HepG2 (cell line): ENCODE results near the gene TSPAN9. TPM values are rescaled to one million over a fixed set of nuclear protein-coding genes. Genes with fewer than 3 reads are reported as not detected.

ENCODE experiments used
- ATAC-seq: fragments of 200-7000 bp; cut with Tn5 transposase; 3 replicates; pipeline ENCODE4 v1.9.1; 2020; ENCODE audit warnings: mild to moderate bottlenecking, moderate library complexity
- BruUV-seq: library from RNA; stranded (reverse); fragments of 400-500 nt; replicated peaks from 2 replicates; lab custom pipeline; 2021; lab: Mats Ljungman, UMichigan
- CTCF ChIA-PET: fragments of 300-600 bp; formaldehyde crosslinking; extraction: SDS; loops from one replicate; lab custom pipeline; 2021; ENCODE audit warnings: low total read pairs, inconsistent platforms, low intra/inter-chr PET ratio; lab: Yijun Ruan, JAX
- POLR2A ChIA-PET: fragments of 350-600 bp; sonication (Branson Sonifier 250); formaldehyde crosslinking; loops from one replicate; lab custom pipeline; 2020; ENCODE audit warnings: antibody characterized with exemption, inconsistent platforms; lab: Yijun Ruan, JAX
- DNase-seq: peaks from one replicate; pipeline ENCODE4 v3.0.0-alpha.2; 2015; ENCODE audit warnings: low spot score
- FAIRE-seq: peaks from 3 replicates; lab custom pipeline; 2011; peaks lifted over from hg19 to GRCh38; lab: Jason Lieb, UNC
- H2AFZ ChIP-seq: one replicate; pipeline ENCODE4 v1.6.1; 2011; ENCODE audit warnings: low read length, inconsistent platforms
- H3K27ac ChIP-seq: fragments of 300-600 bp; 3 replicates; pipeline ENCODE4 v1.8.0; 2011; ENCODE audit warnings: mixed run types, mild to moderate bottlenecking, mixed read lengths, low read length, inconsistent platforms; ENCODE audit not compliant: insufficient read depth; ENCODE audit errors: extremely low read length
- H3K27me3 ChIP-seq, 2 experiments: fragments of 200-600 bp in 1 of 2; 2 replicates in 1 of 2; 3 replicates in 1 of 2; pipeline versions ENCODE4 v1.6.0 to v1.8.0; 2011; ENCODE audit warnings: low read length in 2 of 2, mild to moderate bottlenecking in 2 of 2, moderate library complexity in 2 of 2, inconsistent platforms in 1 of 2; ENCODE audit not compliant: insufficient read depth in 2 of 2, control insufficient read depth in 1 of 2
- H3K36me3 ChIP-seq, 2 experiments: fragments of 200-600 bp in 1 of 2; replicated peaks in 1 of 2; 2 replicates in 1 of 2; 3 replicates in 1 of 2; pipeline versions ENCODE4 v1.5.1 to v1.8.0; 2011; ENCODE audit warnings: low read length in 2 of 2, inconsistent platforms in 1 of 2; ENCODE audit not compliant: insufficient read depth in 2 of 2, control insufficient read depth in 1 of 2
- H3K4me1 ChIP-seq: 2 replicates; pipeline ENCODE4 v1.5.1; 2012; ENCODE audit warnings: low read length, inconsistent platforms; ENCODE audit not compliant: insufficient read depth
- H3K4me2 ChIP-seq: 2 replicates; pipeline ENCODE4 v1.6.0; 2011; ENCODE audit warnings: low read depth, low read length, inconsistent platforms
- H3K4me3 ChIP-seq, 3 experiments: fragments of 200-600 bp in 1 of 3; sonication (generic), shearing (Covaris generic) in 1 of 3; replicated peaks in 1 of 3; 2 replicates each; pipeline ENCODE4 v1.5.1; 2011 to 2016; ENCODE audit warnings: low read length in 3 of 3, inconsistent platforms in 2 of 3, low read depth in 2 of 3, mild to moderate bottlenecking in 2 of 3, control low read depth in 1 of 3, mixed read lengths in 1 of 3; ENCODE audit not compliant: insufficient read depth in 1 of 3
- H3K79me2 ChIP-seq: one replicate; pipeline ENCODE4 v1.6.1; 2011; ENCODE audit warnings: low read length, inconsistent platforms; ENCODE audit not compliant: insufficient read depth
- H3K9ac ChIP-seq: 2 replicates; pipeline ENCODE4 v1.6.0; 2011; ENCODE audit warnings: mild to moderate bottlenecking, low read depth, low read length, inconsistent platforms; ENCODE audit not compliant: insufficient read depth
- H3K9me3 ChIP-seq: 2 replicates; pipeline ENCODE4 v1.5.1; 2012; ENCODE audit warnings: mild to moderate bottlenecking, low read length
- H4K20me1 ChIP-seq: 2 replicates; pipeline ENCODE4 v1.6.0; 2011; ENCODE audit warnings: inconsistent platforms, mild to moderate bottlenecking, low read length, moderate library complexity; ENCODE audit not compliant: insufficient read depth
- MYNN ChIP-seq: sonication (generic); formaldehyde crosslinking; IDR thresholded peaks from 2 replicates; pipeline ENCODE4 v1.4.0; 2020; ENCODE audit warnings: mild to moderate bottlenecking, low read depth, missing genetic modification reagents
- PAX8 ChIP-seq: sonication (generic); formaldehyde crosslinking; IDR thresholded peaks from 2 replicates; pipeline ENCODE4 v1.8.0; 2022; ENCODE audit warnings: mild to moderate bottlenecking, missing genetic modification reagents, borderline replicate concordance
- SRSF1 ChIP-seq: fragments of 200-400 bp; formaldehyde crosslinking; optimal IDR thresholded peaks from 2 replicates; pipeline ENCODE3; 2017; ENCODE audit warnings: mild to moderate bottlenecking, low read depth, low read length, moderate library complexity
- ZBTB7B ChIP-seq: sonication (generic); formaldehyde crosslinking; IDR thresholded peaks from 2 replicates; pipeline ENCODE4 v1.4.0; 2020; ENCODE audit warnings: missing genetic modification reagents
- ZNF274 ChIP-seq: sonication (generic); formaldehyde crosslinking; IDR thresholded peaks from 2 replicates; pipeline ENCODE4 v1.5.1; 2020; ENCODE audit warnings: mild to moderate bottlenecking, missing genetic modification reagents
- WGBS: methylation state at CpG from one replicate; pipeline ENCODE4 v1.1.6; 2017; ENCODE audit warnings: low lambda C conversion rate; 5-methylcytosine and 5-hydroxymethylcytosine counted together
- in situ Hi-C: cut with HindIII; loops from 2 replicates; pipeline ENCODE4 v1.10.0; 2017; ENCODE audit warnings: low pct_unique_long_range_greater_than_20kb; ENCODE audit not compliant: extremely low pct_ligation_motif_present
- intact Hi-C: fragments of 100-400 bp; cut with micrococcal nuclease; formaldehyde crosslinking; loops from one replicate; pipeline ENCODE4 v1.10.0; 2022; ENCODE audit not compliant: unreplicated experiment
- polyA plus RNA-seq, 8 experiments: library from polyadenylated mRNA; depleted of rRNA in 3 of 8; stranded (reverse) in 7 of 8; unstranded in 1 of 8; fragments of >200 nt; fragmentation: Illumina TruSeq in 4 of 8; extraction: Trizol in 4 of 8; gene quantifications; 2 replicates each; pipeline versions ENCODE4 v1.2.1 to v1.2.3, GENCODE V29; 2011 to 2016; ENCODE audit warnings: low read depth in 4 of 8, missing spikeins in 1 of 8, mixed read lengths in 1 of 8; ENCODE audit not compliant: insufficient read depth in 1 of 8
- total RNA-seq, 5 experiments: library from RNA; depleted of rRNA; stranded (reverse); fragments of >200 nt; fragmentation: Illumina TruSeq; extraction: Trizol; gene quantifications; 2 replicates each; pipeline ENCODE4 v1.2.3, GENCODE V29; 2016; ENCODE audit warnings: low read depth in 1 of 5

Gene TSPAN9
- total and polyA plus RNA-seq, 2 of the 13 experiments (the other 11 are each of a cell fraction or from before 2014, with no cell fraction given), result 18.1 to 42.3 TPM

DNA sequence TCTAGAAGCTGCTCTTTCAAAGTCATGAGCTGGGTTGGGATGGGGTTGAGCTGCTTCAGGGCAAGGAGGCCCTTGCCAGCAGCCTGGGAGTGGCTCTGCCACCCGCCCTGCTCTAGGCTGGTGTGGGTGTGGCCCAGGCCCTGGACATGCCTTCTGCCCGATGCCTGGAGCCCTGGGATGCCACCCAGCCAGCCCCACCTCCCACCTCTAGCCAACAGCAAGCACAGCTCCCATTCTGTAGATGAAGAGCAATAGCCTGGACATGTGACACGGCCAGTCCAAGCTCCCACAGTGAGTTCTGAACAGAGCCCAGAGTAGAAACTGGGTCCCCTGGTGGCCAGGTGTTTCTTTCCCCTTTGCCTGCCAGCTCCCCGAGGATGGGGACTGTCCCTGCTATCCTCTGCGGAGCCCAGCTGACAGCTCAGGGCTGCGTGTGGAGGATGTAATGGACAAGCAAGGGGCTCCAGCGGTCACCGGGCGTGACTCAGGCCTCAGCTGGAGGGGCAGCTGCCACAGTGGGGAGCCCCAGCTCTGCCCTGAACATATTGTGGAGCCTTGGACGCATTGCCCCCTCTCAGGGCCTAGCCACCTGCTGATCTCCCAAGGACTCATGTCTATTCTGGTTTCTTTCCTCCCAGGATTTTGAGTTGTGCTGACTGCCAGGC, 165.2 kb downstream of the TSPAN9 start:
- peaks cover 25% of the 10 kb centered on the region for H3K4me1 ChIP-seq
- H3K27me3 ChIP-seq, result no peaks in the 10 kb centered on the region
- 67% methylated on average over 1 of the region's 10 CpGs for WGBS
- intact Hi-C loops, result no loop called here
- H3K36me3 ChIP-seq, result peaks cover 0 to 5% of the 10 kb centered on the region in 2 experiments; a peak in 1 of 5 replicates
- H3K4me2 ChIP-seq, result no peak overlapping the region; the same call in 1 of the 2 replicates
- H3K4me3 ChIP-seq, result no peak overlapping the region
- DNase-seq (peak; percentile 21), ATAC-seq (peak; percentile 67), FAIRE-seq (no peak)
- no peak for TF ChIP-seq PAX8 (CRISPR knock-in tag)
- no peak overlapping the region for H2AFZ ChIP-seq
- H3K27ac ChIP-seq, result peak overlapping the region; percentile 31
- peaks cover 7% of the 10 kb centered on the region; the same call in 1 of the 2 replicates for H4K20me1 ChIP-seq
- no TSS peak for BruUV-seq
- H3K9me3 ChIP-seq, result no peaks in the 10 kb centered on the region
- in situ Hi-C loops, result no loop called here
- H3K79me2 ChIP-seq, result no peaks in the 10 kb centered on the region
- CTCF ChIA-PET, result interaction anchor here (1.4 kb wide), 1 partner anchor 107 kb away, joined by 3 read pairs; no protein-coding TSS in a partner anchor
- POLR2A ChIA-PET, result interaction anchor here (1.4 kb wide), 1 partner anchor 13 kb away, joined by 3 read pairs; no protein-coding TSS in a partner anchor
- no peak overlapping the region for H3K9ac ChIP-seq

DNA sequence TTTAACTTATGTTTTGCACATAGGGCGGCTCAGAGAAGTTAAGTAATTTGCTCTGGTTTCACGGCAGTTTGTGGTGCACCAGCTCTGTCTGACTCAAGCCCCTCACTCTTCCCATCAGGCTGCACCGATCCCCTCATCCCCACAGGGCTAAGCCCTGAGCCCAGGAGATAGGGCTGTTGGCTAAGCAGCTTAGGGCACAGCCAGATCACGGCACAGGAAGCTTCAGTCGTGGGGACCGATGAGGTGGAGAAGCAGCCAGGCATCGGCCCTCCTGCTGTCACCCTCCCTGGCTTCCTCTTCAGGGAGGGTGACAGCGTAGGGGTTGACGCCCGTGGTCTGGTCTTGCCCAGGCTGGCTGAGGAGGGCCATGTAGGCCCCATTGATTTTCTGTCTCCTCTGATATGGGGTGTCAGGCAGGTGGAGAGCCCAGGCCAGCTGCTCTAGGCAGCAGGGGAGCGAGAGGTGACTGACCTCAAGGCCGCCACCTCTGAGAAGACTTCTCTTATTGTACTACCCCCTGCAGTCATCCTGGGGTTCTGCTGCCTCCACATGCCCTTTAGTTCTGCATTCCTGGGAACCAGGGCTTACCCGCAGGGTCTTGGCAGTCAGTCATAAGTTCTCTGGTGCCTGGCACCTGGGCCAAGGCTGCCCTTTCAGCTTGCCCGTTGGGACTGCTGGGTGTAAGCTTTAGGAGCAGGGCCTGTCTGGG, 166.4 kb downstream of the TSPAN9 start:
- DNase-seq (no peak), FAIRE-seq (no peak), ATAC-seq (no peak)
- POLR2A ChIA-PET, result no interaction called here
- in situ Hi-C loops, result no loop called here
- no peak overlapping the region for H3K27ac ChIP-seq
- TF ChIP-seq SRSF1 (no peak), ZNF274 (CRISPR knock-in tag) (no peak), MYNN (no peak), ZBTB7B (CRISPR knock-in tag) (no peak)
- peaks cover 7% of the 10 kb centered on the region; the same call in 1 of the 2 replicates for H4K20me1 ChIP-seq
- H3K27me3 ChIP-seq, result no peaks in the 10 kb centered on the region
- no peak overlapping the region for H2AFZ ChIP-seq
- no peak overlapping the region for H3K4me3 ChIP-seq
- H3K4me2 ChIP-seq, result no peak overlapping the region
- H3K36me3 ChIP-seq, result peaks cover 0 to 2% of the 10 kb centered on the region in 2 experiments; a peak in 1 of 5 replicates
- CTCF ChIA-PET, result no interaction called here
- no peaks in the 10 kb centered on the region for H3K79me2 ChIP-seq
- H3K9ac ChIP-seq, result no peak overlapping the region
- no TSS peak for BruUV-seq
- H3K4me1 ChIP-seq, result peaks cover 25% of the 10 kb centered on the region
- no peaks in the 10 kb centered on the region for H3K9me3 ChIP-seq
- intact Hi-C loops, result loop anchor here (1.0 kb wide), 1 partner anchor 8 kb away; no protein-coding TSS in a partner anchor
- 91% methylated on average over 9 of the region's 14 CpGs for WGBS
